ENCODE results near the gene CRK.

DNA sequence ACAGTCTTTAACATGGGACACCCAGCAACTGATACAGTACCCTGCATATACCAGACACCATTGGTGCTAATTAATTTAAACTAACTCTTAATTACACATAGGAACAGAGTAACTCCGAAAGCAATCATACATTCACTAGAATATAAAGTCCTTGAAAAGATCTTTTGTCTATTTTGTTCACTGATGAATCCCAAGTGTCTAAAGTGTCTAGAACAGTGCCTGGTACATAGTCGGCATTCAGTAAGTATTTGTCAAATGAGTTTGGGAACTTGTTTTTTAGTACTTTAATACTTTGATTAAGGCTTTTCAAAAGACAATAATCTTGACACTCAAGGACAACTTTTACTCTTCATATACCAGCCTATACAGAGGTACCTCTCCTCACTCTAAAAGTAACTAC lies 69.8 kb downstream of the CRK start:
- TF ChIP-seq, protein P1, sequence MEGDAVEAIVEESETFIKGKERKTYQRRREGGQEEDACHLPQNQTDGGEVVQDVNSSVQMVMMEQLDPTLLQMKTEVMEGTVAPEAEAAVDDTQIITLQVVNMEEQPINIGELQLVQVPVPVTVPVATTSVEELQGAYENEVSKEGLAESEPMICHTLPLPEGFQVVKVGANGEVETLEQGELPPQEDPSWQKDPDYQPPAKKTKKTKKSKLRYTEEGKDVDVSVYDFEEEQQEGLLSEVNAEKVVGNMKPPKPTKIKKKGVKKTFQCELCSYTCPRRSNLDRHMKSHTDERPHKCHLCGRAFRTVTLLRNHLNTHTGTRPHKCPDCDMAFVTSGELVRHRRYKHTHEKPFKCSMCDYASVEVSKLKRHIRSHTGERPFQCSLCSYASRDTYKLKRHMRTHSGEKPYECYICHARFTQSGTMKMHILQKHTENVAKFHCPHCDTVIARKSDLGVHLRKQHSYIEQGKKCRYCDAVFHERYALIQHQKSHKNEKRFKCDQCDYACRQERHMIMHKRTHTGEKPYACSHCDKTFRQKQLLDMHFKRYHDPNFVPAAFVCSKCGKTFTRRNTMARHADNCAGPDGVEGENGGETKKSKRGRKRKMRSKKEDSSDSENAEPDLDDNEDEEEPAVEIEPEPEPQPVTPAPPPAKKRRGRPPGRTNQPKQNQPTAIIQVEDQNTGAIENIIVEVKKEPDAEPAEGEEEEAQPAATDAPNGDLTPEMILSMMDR (IDR thresholded peaks at IDR 0.05; ENCODE audit: insufficient read depth, low read depth, low read length), result no peak
- TF ChIP-seq EZH2 (IDR thresholded peaks at IDR 0.05; ENCODE audit: insufficient read depth, low read length), result no peak

All from astrocyte (in vitro differentiated cells and primary cell).